Measurements from ENCODE around the gene HIPK4. TPM values are rescaled to one million over a fixed set of nuclear protein-coding genes. Genes with fewer than 3 reads are reported as not detected.

The HIPK4 gene
- total RNA-seq, 2 donors from 2014 or later: not detected

GRCh38 chr19:40381321-40381720 is 8.7 kb downstream of the HIPK4 start:
- TF ChIP-seq CTCF (IDR thresholded peaks at IDR 0.05): no peak
- H3K27me3 ChIP-seq: no peaks in the 10 kb centered on the region
- H3K4me3 ChIP-seq: no peak overlapping the region
- no peaks in the 10 kb centered on the region for H3K4me1 ChIP-seq
- H3K9me3 ChIP-seq: no peaks in the 10 kb centered on the region
- H3K9ac ChIP-seq (ENCODE audit: low read depth in 2 of 2, low read length in 2 of 2): no peak overlapping the region
- no peak for DNase-seq
- no peaks in the 10 kb centered on the region for H3K36me3 ChIP-seq
- intact Hi-C loops (cut with DNase I): no loop called here
- H3K27ac ChIP-seq: no peak overlapping the region

- no peak for TF ChIP-seq CTCF (IDR thresholded peaks at IDR 0.05)
- H3K9ac ChIP-seq (ENCODE audit: low read depth in 2 of 2, low read length in 2 of 2): no peak overlapping the region
- no peaks in the 10 kb centered on the region for H3K36me3 ChIP-seq
These were observed 9.6 kb downstream of the HIPK4 start for GRCh38 chr19:40380199-40381037.

GRCh38 chr19:40379446-40380198 is 10.4 kb downstream of the HIPK4 start:
- no peaks in the 10 kb centered on the region for H3K36me3 ChIP-seq

More at GRCh38 chr19:40380199-40381037, 9.6 kb downstream of the HIPK4 start:
- Histone ChIP-seq H3K9me3 (no peaks in the 10 kb centered on the region), H3K27ac (no peak overlapping the region), H3K27me3 (no peaks in the 10 kb centered on the region), H3K4me1 (no peaks in the 10 kb centered on the region), H3K4me3 (no peak overlapping the region)
- intact Hi-C loops (cut with DNase I): no loop called here
- no peak for DNase-seq

GRCh38 chr19:40378509-40378908 is 11.5 kb downstream of the HIPK4 start:
- intact Hi-C loops (cut with DNase I): no loop called here
- Histone ChIP-seq H3K4me1 (no peaks in the 10 kb centered on the region), H3K4me3 (no peak overlapping the region), H3K27ac (no peak overlapping the region), H3K27me3 (no peaks in the 10 kb centered on the region), H3K36me3 (no peaks in the 10 kb centered on the region), H3K9me3 (no peaks in the 10 kb centered on the region), H3K9ac (ENCODE audit: low read depth in 2 of 2, low read length in 2 of 2) (no peak overlapping the region)
- no peak for TF ChIP-seq CTCF (IDR thresholded peaks at IDR 0.05)
- no peak for DNase-seq

More at GRCh38 chr19:40379446-40380198, 10.4 kb downstream of the HIPK4 start:
- Histone ChIP-seq H3K4me1 (no peaks in the 10 kb centered on the region), H3K9me3 (no peaks in the 10 kb centered on the region), H3K9ac (ENCODE audit: low read depth in 2 of 2, low read length in 2 of 2) (no peak overlapping the region), H3K27ac (no peak overlapping the region), H3K4me3 (no peak overlapping the region), H3K27me3 (no peaks in the 10 kb centered on the region)
- no peak for DNase-seq
- no peak for TF ChIP-seq CTCF (IDR thresholded peaks at IDR 0.05)
- intact Hi-C loops (cut with DNase I): no loop called here

GRCh38 chr19:40377876-40378385 is 12.1 kb downstream of the HIPK4 start:
- DNase-seq: no peak
- no peak for TF ChIP-seq CTCF (IDR thresholded peaks at IDR 0.05)
- Histone ChIP-seq H3K9ac (ENCODE audit: low read depth in 2 of 2, low read length in 2 of 2) (no peak overlapping the region), H3K4me1 (no peaks in the 10 kb centered on the region), H3K27ac (no peak overlapping the region), H3K27me3 (no peaks in the 10 kb centered on the region), H3K9me3 (no peaks in the 10 kb centered on the region), H3K4me3 (no peak overlapping the region), H3K36me3 (no peaks in the 10 kb centered on the region)
- intact Hi-C loops (cut with DNase I): no loop called here

Data from colonic mucosa (tissue), 4 donors.